ENCODE results near the gene SLC38A2.

DNA sequence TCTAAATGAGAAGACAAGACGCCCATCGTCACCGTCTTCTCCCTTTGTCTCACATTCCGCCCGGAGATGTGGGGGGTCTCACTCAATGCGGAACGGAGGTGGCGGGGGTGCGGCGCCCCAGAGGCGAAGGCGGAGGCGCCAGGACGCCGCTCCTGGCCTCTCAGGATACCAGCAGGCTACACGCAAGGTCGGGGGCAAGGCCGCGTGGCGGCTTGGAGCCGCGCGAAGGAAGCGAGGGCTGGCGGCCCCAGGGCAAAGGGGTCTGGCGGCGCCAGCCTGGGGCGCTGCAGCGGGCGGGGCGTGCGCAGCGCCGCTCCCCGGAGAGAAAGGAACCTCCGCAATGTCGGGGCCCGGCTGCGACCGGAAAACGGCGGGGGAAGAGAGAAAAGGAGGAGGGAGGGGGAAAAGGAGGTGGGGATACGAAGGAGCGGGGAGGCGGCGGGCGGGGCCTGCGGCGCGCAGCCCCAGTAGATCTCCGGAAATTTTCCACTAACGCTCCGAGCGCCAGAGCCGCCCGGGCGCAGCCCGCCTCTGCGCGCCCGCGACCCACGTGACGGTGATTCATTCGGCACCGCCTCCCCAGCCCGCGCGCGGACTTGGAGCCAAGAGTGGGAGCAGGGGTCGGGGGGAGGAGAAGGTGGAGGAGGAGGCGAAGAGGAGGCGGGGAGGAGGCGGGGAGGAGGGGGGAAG, 10.5 kb upstream of the SLC38A2 start:
- TF ChIP-seq, protein P1, sequence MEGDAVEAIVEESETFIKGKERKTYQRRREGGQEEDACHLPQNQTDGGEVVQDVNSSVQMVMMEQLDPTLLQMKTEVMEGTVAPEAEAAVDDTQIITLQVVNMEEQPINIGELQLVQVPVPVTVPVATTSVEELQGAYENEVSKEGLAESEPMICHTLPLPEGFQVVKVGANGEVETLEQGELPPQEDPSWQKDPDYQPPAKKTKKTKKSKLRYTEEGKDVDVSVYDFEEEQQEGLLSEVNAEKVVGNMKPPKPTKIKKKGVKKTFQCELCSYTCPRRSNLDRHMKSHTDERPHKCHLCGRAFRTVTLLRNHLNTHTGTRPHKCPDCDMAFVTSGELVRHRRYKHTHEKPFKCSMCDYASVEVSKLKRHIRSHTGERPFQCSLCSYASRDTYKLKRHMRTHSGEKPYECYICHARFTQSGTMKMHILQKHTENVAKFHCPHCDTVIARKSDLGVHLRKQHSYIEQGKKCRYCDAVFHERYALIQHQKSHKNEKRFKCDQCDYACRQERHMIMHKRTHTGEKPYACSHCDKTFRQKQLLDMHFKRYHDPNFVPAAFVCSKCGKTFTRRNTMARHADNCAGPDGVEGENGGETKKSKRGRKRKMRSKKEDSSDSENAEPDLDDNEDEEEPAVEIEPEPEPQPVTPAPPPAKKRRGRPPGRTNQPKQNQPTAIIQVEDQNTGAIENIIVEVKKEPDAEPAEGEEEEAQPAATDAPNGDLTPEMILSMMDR (IDR thresholded peaks at IDR 0.05), result peak; percentile 25
- TF ChIP-seq ZFX (IDR thresholded peaks at IDR 0.05; ENCODE audit: borderline replicate concordance), result no peak
